GM12873 (cell line): ENCODE results near the gene GRM7.

Source experiments
- CTCF ChIP-seq: IDR thresholded peaks from 2 replicates; pipeline ENCODE4 v1.5.1; 2012; ENCODE audit warnings: low read depth, mild to moderate bottlenecking, moderate library complexity, low read length, control low read depth; ENCODE audit not compliant: insufficient read depth; ENCODE audit errors: missing control alignments

The GRM7 gene

GRCh38 chr3:7001370-7001769, 140.5 kb downstream of the GRM7 start:
- TF ChIP-seq CTCF, result no peak

- no peak for TF ChIP-seq CTCF
Observed at GRCh38 chr3:7015683-7016440, 154.9 kb downstream of the GRM7 start.

GRCh38 chr3:7025581-7026300, 164.8 kb downstream of the GRM7 start:
- no peak for TF ChIP-seq CTCF

- no peak for TF ChIP-seq CTCF
Observed at GRCh38 chr3:7029562-7029961, 168.6 kb downstream of the GRM7 start.

GRCh38 chr3:7038394-7038793, 177.5 kb downstream of the GRM7 start:
- no peak for TF ChIP-seq CTCF

- no peak for TF ChIP-seq CTCF
Observed at GRCh38 chr3:7062714-7063113, 201.8 kb downstream of the GRM7 start.

GRCh38 chr3:7070461-7070860, 209.5 kb downstream of the GRM7 start:
- no peak for TF ChIP-seq CTCF
